GM11168 (cell line): Measurements from ENCODE around the gene MLF2.

Experiments
- in situ Hi-C: fragments of 300-500 bp; cut with MboI; formaldehyde crosslinking; loops from one replicate; pipeline ENCODE4 v1.12.0; 2022; ENCODE audit warnings: low sequenced_read_pairs; ENCODE audit not compliant: unreplicated experiment

Gene MLF2

DNA sequence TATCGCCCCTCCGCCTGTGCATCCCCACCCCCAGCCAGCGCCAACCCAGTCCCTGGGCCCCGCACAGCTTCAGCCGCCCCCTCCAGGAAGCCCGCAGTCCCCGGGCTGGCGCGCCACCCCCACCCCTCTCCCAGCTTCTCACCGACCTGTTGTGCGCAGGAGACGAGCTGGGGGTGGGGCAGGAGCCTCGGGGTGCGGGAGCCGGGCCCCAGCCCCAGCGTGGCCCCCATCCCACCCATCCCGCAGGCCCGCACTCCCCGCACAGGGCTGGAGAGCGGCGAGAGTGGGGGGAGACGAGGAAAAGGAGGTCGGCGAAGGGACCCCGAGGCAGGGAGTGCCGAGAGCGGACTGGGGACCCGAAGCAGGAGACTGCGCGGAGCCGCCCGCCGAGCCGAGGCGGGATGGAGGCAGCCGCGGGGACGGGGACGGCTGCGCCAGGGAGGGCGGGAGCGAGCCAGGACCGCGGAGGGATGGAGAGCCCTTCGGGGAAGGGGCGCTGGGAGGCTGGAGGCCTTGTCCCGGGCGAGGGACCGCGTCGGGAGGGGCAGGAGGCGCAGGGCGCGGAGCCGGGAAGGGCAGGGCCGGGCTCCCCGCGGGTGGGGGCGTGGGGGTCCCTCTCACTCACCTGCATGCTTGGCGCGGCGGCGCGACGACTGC, 52.8 kb downstream of the MLF2 start:
- in situ Hi-C loops, result no loop called here

DNA sequence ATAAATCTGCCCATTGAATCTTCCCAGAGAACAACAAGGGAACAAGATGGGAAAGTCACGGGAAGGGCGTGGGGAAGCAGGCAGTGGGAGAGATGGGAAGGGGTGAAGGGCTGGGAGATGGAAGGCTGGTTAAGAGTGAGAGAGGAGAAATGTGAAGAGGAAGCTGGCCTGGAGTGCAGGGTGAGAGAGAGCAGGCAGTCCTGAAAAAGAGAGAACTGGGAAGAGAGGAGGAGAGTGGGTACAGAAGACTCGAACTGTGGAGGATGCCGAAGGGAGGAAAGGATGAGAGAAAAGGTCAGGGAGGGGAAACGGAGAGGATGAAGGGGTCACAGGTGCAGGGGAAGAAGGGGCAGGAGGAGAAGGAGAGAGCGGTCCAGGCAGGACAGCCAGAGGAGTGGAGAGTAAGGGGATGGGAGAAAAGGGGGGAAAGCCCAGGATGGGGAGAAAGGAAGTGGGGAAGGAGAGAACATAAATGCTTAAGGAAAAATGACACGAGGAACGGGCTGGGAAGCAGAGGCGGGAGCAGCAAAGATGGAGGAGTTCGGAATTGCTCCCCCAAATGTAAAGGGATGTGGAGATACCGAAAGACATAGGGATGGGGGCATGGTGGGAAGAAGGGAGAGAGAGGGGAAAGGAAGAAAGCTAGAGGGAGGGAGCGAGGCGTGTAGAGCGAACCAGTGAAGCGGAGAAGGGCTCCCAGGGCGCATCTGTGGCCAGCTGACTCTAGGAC, 53.5 kb downstream of the MLF2 start:
- in situ Hi-C loops, result no loop called here

DNA sequence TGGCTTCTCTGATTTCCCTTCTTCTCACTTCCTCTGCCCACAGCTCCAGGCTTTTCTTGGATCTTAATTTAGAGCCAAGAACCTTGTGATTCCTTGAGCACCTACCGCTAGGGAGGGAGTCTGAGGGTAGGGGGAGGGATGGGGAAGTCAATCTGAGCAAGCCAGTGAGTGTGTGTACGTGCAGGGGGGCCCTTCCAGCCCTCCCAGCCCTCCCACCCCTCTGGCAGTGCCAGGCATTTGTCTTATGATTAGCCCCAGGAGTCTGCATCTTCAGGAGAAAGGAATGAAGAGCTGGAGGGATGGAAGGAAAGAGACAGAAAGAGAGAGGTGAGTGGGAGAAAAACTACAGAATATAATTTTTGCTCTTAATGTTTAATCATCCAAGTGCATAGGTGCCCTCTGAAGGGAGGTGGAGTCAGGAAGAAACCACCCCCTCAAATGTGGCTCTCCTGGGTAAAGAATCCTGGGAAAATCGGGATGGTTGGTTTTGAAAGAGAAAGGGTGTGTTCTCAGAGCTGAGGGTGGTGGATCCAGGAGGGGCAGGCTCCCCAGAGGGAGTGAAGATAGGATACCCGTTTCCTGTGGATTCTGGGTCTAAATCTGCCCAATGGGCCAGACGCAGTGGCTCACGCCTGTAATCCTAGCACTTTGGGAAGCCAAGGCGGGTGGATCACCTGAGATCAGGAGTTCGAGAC, 54.4 kb downstream of the MLF2 start:
- in situ Hi-C loops, result no loop called here
